ENCODE data around the gene FAM219A.

The FAM219A gene

DNA sequence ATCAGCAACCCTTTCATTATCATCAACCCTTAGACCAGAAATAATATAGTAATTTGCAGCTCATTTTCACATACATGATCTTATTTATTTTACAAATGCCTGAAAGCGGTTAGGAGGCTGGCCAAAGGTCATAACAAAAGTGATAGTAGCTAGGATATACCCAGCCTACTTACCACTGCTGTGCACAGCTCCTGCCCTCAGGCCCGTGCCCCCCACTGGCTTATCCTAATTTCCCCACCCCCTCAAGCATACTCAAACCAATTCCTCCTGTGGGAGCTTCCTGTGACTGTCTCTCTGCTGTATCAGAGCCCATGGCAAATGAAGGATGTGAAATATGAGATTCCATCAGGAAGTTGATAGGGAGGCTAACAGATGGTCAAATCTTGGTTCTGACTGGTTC is 14.8 kb downstream of the FAM219A start:
- no peak for TF ChIP-seq GATA2 (IDR thresholded peaks at IDR 0.05; ENCODE audit: low read depth, low read length)
- TF ChIP-seq GATA3 (IDR thresholded peaks at IDR 0.05; ENCODE audit: low read depth, low read length) = no peak

DNA sequence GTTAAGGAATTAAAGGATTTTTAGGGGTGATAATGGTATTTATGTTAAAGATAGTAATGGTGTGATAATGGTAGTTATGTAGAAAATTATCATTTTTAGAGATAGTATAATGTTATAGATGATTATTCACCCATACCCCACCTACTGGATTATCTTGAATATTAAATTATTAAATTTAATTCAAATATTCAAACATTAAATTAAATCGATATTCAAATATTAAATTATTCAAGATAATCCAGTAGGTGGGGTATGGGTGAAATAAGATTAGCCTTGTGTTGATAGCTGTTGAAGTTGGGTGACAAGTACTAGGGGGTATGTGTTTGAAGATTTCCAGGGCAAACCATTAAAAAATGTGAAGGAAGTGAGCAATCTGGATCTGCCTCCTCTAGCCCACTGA is 15.6 kb downstream of the FAM219A start:
- TF ChIP-seq GATA3 (IDR thresholded peaks at IDR 0.05; ENCODE audit: low read depth, low read length) (no peak), GATA2 (IDR thresholded peaks at IDR 0.05; ENCODE audit: low read depth, low read length) (no peak)

DNA sequence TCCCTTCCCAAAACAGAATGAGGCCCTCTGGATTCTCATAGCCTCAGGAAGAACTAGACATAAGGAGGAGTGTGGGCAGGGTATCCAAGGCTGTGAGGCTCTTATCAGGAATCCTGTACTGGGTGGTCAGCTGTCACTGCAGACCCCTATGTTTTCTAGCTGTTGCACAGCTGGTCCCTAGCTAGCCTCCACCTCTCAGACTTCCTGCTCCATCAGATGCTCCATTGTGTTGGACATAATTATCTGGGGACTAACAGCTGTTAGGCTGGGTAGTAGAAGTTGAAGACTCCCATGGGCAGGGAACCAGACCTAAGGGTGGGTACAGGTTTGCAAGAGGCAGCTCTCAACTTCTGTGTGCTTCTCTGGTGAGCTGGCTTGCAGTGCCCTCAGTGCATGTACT is 18.4 kb downstream of the FAM219A start:
- TF ChIP-seq GATA2 (IDR thresholded peaks at IDR 0.05; ENCODE audit: low read depth, low read length) (no peak), GATA3 (IDR thresholded peaks at IDR 0.05; ENCODE audit: low read depth, low read length) (no peak)

DNA sequence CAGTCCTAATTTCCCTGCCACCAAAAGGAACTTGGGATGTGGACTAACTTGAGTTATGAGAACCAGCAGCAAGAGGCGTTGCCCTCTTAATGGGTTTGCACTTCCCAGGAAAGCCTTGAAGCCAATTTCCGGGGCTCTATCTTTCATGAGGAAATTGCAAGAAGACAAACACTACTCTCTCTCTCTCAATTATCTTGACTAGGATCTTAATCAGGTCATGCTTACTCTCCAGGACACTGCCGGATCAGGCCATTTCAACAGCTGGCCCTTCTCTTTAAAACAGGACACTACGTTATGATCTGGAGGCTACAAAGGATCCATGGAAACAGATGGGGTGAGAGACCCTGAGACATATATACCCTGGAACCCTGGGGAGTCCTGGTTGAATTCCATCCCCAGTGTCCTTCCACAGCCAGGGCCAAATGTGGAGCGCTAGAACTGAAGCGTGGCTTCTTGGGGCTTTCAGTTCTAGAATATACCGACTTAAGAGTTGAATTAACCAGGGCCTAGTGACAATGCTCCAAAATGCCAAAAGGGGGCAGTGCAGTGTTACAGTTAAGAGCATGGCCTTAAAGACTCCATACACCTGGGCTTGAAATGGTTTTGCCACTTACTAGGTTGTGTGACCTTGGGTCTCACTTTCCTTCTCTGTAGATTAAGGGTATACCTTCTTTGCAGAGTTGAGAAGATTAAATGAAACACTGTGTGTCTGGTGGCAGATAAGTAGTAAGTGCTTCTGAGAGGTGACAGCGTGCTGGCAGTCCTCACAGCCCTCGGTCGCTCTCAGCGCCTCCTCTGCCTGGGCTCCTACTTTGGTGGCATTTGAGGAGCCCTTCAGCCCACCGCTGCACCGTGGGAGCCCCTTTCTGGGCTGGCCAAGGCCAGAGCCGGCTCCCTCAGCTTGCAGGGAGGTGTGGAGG is 21.1 kb downstream of the FAM219A start:
- TF ChIP-seq GATA3 (IDR thresholded peaks at IDR 0.05; ENCODE audit: low read depth, low read length) (no peak), GATA2 (IDR thresholded peaks at IDR 0.05; ENCODE audit: low read depth, low read length) (peak; percentile 45; the same call in 1 of the 2 replicates)

DNA sequence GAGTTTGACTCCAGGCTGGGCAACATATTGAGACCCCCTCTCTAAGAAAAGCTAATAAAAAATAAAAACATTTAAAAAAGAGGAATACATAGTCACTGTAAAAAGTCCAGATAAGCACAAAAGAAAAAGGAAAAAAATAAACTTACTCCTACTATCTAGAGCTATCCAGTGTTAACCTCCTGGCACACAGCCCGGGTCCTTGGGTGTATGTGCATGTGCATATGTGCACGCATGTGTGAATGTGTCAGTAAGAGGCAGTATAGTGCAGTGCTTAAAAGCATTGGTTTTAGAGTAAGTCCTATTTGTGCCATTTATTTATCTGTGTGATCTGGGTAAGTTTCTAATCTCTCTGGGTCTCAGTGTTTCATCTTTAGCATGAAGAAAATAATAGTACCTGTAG is 26.7 kb downstream of the FAM219A start:
- TF ChIP-seq GATA3 (IDR thresholded peaks at IDR 0.05; ENCODE audit: low read depth, low read length) (0 out of 2 replicates have a peak, but pooled peaks have one; percentile 25), GATA2 (IDR thresholded peaks at IDR 0.05; ENCODE audit: low read depth, low read length) (no peak; the same call in 1 of the 2 replicates)

DNA sequence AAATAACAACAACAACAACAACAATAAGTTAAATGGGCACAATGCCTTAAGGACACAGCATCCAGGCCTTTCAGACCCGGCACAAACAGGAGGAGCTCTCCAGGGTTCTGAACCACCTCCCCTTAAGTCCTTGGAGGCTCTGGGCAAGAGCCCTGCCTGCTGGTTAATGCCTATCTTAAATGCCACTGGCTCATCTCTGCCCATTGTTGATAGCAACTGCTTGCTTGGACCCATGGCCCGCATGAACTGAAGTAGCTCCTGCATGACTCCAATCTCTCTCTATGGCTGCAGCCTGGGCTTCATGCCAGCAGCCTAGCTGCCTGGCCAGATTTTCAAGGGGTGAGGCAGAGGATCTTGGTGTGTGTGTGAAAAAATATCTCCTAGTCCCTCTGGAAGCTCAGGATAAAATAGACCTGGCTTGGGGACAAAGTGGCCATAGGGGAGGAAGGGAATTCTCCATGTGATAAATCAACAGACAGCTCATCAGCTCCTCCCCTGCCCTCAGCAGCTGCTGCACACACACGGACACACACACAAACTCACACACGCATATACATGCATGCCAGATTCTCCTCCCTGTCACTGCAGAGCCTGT is 27.4 kb downstream of the FAM219A start:
- TF ChIP-seq GATA2 (IDR thresholded peaks at IDR 0.05; ENCODE audit: low read depth, low read length) (peak; percentile 65), GATA3 (IDR thresholded peaks at IDR 0.05; ENCODE audit: low read depth, low read length) (no peak)

DNA sequence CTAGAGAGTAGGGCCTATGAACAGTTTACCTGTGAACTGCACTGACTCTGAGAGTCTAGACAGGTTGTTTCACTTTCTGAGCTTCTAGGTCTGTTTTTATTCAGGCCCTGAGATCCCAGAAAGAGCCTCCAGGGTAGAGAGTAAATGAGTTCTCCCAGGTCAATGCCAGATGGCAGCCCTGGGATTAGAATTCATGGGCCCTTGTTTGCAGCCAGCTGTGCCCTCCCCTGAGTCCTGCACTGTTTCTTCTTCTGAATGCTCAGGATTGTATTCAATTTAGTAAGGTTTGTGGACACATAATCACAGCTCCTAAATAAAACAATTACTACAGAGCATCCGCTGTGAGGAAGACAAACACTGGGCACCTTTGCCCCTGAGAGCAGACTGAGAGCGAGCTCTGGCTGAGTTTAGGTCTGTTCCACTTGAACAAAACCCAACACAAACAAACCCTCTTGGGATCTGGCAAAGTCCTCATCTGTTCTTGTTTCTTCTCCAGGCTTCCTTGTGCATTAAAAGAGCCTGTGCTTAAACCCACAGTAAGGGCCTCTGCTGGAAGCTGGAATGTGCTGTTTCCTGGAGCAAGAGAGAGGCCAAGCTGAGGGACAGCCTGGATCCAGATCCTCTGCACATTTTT is 29.9 kb downstream of the FAM219A start:
- TF ChIP-seq GATA2 (IDR thresholded peaks at IDR 0.05; ENCODE audit: low read depth, low read length) (peak; percentile 22; the same call in 1 of the 2 replicates), GATA3 (IDR thresholded peaks at IDR 0.05; ENCODE audit: low read depth, low read length) (no peak)

DNA sequence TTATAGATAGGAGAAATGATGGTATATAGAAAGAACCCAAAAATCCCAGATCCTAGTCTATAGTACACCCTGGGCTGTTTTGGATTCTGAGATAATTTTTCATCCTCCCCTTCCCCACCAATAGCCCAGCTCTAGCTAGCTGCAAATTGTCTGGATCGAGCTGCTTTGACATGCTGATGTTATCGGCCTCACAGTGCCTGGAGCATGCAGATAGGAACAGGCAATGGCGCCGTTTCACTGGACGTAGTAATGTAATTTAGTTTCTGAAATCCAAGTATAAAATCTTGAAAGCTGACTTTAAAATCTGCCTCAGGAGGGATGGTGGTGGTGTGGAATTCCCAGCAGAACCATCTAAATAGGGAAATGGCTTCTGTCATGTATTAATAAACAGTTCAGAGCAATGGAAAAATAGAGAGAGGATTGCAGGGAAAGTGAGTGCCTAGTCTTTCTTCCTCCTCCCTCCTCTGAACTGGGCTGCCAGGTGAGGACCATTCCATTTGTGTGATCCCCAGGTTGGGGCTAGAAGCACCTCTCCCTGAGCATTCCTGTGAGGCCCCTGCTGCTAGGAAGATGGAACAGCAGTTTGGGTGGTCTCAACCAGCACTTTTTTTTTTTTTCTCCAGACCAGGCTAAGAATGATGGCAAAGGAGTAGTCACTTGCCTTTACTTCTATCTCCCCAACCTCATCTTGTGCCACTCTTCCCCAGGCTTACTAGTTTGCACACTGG is 31.9 kb downstream of the FAM219A start:
- TF ChIP-seq GATA3 (IDR thresholded peaks at IDR 0.05; ENCODE audit: low read depth, low read length) (peak; percentile 100), GATA2 (IDR thresholded peaks at IDR 0.05; ENCODE audit: low read depth, low read length) (peak; percentile 100)

DNA sequence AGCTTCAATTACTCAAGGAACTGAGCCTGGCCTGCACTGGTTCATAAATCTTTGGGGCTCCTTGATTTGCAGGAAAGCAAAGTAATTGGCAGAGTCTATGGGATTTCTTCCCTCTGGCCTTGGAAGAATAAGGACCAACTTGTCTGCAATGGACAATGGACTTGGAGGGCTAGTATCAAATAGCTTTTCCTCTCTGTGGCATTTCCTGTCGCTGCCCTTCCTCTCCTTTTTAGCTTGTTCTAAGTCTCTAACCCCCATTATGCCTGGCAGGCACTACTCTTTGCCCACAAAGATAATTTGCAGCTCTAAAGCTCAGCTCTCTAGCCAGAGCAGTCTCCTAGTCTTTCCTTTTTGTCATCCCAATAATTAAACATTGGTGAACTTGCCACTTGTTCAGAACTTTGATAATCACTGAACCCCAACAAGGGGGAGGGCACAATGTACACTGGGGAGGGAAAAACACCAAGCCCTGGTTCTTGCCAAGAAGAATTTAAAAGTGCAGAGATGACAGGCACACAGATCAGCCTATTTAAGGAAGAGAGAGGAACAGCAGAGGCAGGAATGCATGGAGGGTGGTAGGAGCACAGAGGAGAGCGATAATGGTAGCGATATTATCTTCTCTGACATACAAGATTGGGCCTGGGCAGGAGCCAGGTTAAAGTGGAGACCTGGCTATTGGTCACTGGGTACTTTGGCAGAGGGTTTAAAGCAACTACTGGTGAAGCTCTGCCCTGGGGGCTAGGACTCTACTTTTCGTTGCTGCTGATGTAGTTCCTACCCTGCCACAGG is 38.5 kb downstream of the FAM219A start:
- TF ChIP-seq GATA3 (IDR thresholded peaks at IDR 0.05; ENCODE audit: low read depth, low read length) (peak; percentile 58), GATA2 (IDR thresholded peaks at IDR 0.05; ENCODE audit: low read depth, low read length) (peak; percentile 77)

DNA sequence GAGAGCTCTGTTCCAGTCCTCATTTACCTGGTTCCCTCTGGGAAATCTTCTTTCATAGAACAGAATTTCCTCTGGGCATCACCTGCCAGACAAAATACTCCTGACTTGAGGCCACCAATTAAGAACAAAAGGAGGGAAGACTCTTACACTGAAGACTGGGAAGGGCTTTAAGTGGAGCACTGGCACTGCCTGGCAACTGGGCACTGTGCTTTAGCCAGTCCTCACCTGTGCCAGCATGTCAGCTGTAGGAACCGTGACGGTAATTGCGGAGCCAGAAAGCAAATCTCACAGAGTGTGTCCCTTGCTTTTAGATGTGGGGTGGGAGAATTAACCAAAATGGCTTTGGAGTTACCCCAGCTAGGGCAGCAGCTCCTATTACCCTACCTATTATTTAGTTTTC is 40.6 kb downstream of the FAM219A start:
- TF ChIP-seq GATA2 (IDR thresholded peaks at IDR 0.05; ENCODE audit: low read depth, low read length) = no peak

DNA sequence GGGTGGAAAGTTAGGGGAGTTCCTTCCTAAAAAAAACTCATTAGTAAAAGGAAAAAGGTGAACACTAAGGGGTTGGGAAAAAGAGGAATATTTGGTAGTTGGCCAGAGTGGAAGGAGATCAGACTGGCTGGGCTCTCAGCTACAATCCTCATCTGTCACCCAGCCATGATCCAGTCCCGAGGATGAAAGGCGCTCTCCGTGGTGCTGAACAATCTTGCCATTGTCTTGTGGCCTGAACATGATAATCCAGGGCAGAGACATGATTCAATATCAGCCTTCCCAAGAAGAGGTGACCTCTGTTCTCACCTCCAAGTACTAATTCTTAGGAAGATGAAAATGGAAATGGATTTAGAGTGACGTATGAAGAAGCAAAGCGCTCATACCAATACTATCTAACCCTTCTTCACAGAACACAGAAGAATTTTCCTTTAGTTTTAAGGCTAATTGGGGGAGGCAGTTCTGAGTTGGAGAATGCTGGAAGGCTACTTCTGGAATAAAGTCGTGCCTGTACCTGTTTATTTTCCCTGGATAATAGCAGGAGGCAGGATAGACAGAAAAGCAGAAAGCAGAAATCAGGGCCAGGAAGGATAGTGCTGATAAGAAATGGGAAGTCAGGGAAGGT is 45.0 kb downstream of the FAM219A start:
- no peak for TF ChIP-seq GATA3 (IDR thresholded peaks at IDR 0.05; ENCODE audit: low read depth, low read length)
- no peak for TF ChIP-seq GATA2 (IDR thresholded peaks at IDR 0.05; ENCODE audit: low read depth, low read length)

DNA sequence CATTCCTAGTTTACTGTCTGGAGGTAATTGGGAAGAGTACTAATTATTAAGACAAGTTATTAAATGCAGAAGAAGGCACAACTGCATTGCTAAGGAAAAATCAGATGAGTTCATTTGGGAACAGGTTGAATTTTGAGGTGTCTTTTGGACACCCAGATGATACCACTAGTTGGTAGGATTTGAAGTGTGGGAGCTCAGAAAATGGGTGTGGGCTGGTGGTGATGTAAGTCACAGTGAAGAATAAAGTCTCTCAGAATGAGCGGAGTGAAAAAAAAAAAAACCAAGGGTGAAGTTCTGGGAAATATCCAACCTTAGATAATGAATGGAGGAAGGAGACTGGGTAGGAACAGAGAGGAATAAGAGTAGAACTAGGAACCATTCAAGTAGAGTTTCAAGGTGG is 46.0 kb downstream of the FAM219A start:
- TF ChIP-seq GATA3 (IDR thresholded peaks at IDR 0.05; ENCODE audit: low read depth, low read length) = no peak

DNA sequence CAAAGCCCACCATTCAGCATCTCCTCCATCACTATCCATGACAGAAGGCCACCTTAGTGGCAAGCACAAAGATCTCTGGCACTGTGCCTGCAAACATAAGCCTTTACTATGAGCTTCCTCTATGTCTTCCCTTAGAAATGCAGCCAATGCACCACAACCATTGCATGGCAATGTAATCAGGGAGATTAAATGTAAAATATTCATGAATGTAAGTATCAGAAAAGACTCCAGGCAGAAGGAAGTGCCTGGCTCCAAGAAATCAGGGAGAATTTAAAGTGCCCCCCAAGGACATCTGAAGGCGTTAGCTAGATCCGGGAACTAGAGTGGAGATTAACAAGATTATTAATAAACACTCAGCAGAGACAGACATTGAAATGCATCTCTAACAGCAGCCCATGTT is 49.2 kb downstream of the FAM219A start:
- no peak for TF ChIP-seq GATA2 (IDR thresholded peaks at IDR 0.05; ENCODE audit: low read depth, low read length)
- no peak for TF ChIP-seq GATA3 (IDR thresholded peaks at IDR 0.05; ENCODE audit: low read depth, low read length)

All from SH-SY5Y (cell line).